ENCODE results near the gene DPY19L2. TPM values are rescaled to one million over a fixed set of nuclear protein-coding genes. Genes with fewer than 3 reads are reported as not detected.
A peak's percentile ranks its signal among the peaks of the same experiment; 100 is the strongest.
"Not testable (repeated sequence)": the region's sequence is repeated elsewhere in the genome, so short reads cannot be mapped to it uniquely, and the experiment has no call there.

DPY19L2 gene
- total RNA-seq, 1 experiment from 2014 or later: 1.3 TPM

GRCh38 chr12:63685789-63686188 lies 17.5 kb upstream of the DPY19L2 start:
- H3K27me3 ChIP-seq (ENCODE audit: control insufficient read depth, insufficient read depth, low read length); H3K4me3 ChIP-seq (ENCODE audit: insufficient read depth, low read depth, low read length); H3K36me3 ChIP-seq (replicated peaks; ENCODE audit: control insufficient read depth, insufficient read depth, low read length); DNase-seq: not testable (repeated sequence)

GRCh38 chr12:63682617-63683016 lies 14.3 kb upstream of the DPY19L2 start:
- not testable (repeated sequence) for H3K36me3 ChIP-seq (replicated peaks; ENCODE audit: control insufficient read depth, insufficient read depth, low read length); H3K27me3 ChIP-seq (ENCODE audit: control insufficient read depth, insufficient read depth, low read length); H3K4me3 ChIP-seq (ENCODE audit: insufficient read depth, low read depth, low read length); DNase-seq

DNA sequence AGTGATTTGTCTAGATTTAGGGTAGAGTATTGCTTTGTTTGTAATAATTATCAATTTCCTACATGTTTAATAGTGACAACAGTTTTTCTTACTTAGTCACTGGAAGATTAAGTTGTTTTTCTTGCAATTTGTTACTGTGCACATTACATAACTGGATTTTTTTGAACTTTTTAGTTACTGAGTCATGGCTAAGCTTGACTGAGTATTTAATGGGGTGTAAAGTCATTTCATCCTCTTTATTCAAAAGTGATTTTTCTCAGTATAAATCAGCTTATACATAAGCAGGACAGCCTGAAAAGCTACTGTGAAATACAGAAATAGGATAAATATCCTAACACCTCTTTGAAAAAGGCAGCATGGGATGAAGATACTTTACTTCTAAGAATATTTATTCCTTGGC lies 12.5 kb upstream of the DPY19L2 start:
- not testable (repeated sequence) for H3K27me3 ChIP-seq (ENCODE audit: control insufficient read depth, insufficient read depth, low read length); H3K36me3 ChIP-seq (replicated peaks; ENCODE audit: control insufficient read depth, insufficient read depth, low read length); DNase-seq; H3K4me3 ChIP-seq (ENCODE audit: insufficient read depth, low read depth, low read length)

- H3K4me3 ChIP-seq (ENCODE audit: insufficient read depth, low read depth, low read length); DNase-seq; H3K36me3 ChIP-seq (replicated peaks; ENCODE audit: control insufficient read depth, insufficient read depth, low read length): not testable (repeated sequence)
- peaks cover 18% of the 10 kb centered on the region for H3K27me3 ChIP-seq (ENCODE audit: control insufficient read depth, insufficient read depth, low read length)
Observed at GRCh38 chr12:63672550-63672949, 4.3 kb upstream of the DPY19L2 start.

DNA sequence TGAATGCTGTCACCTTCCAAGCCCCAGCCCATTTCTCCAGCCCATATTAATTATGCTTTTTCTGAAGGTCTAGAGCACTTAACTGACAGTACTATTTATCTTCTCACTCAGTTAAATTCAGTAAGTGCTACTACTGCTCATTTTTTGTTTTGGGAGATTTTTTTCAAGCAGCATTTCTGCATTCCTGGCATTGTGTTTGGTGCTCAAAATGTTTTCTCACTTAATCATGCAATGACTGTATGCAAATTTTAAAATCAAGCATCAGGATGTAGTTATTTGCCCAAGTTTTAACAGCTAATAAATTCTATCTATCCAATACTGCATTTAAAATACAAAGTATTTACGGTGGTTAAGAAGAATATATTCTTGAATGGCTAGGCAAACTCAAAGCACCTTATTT lies 1.6 kb upstream of the DPY19L2 start:
- not testable (repeated sequence) for H3K4me3 ChIP-seq (ENCODE audit: insufficient read depth, low read depth, low read length); H3K36me3 ChIP-seq (replicated peaks; ENCODE audit: control insufficient read depth, insufficient read depth, low read length); DNase-seq
- H3K27me3 ChIP-seq (ENCODE audit: control insufficient read depth, insufficient read depth, low read length): peaks cover 21% of the 10 kb centered on the region

GRCh38 chr12:63669427-63669826 lies 1.1 kb upstream of the DPY19L2 start:
- H3K27me3 ChIP-seq (ENCODE audit: control insufficient read depth, insufficient read depth, low read length): peaks cover 21% of the 10 kb centered on the region
- not testable (repeated sequence) for DNase-seq; H3K4me3 ChIP-seq (ENCODE audit: insufficient read depth, low read depth, low read length); H3K36me3 ChIP-seq (replicated peaks; ENCODE audit: control insufficient read depth, insufficient read depth, low read length)

- peak overlapping the region; percentile 65 for H3K4me3 ChIP-seq (ENCODE audit: insufficient read depth, low read depth, low read length)
Observed at GRCh38 chr12:63668800-63669365, 590 bp upstream of the DPY19L2 start.

DNA sequence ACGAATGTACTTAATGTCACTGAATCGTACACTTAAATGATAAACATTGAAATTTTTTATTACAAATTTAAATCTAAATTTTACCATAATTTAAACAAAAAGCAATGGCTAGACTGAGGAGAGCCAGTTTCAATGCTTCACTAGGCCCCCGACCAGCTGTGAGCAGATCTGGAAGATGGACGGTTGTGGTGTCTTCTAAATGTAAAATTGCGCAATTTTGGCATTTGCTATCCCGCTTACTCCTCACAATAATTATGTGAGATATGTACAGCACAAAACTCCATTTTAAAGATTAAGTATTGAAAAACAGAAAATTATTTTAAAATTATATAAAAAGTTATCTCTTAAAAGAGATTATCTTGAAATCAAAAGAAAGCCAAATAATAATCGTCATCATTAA lies 5.3 kb downstream of the DPY19L2 start:
- not testable (repeated sequence) for H3K36me3 ChIP-seq (replicated peaks; ENCODE audit: control insufficient read depth, insufficient read depth, low read length); H3K4me3 ChIP-seq (ENCODE audit: insufficient read depth, low read depth, low read length); DNase-seq; H3K27me3 ChIP-seq (ENCODE audit: control insufficient read depth, insufficient read depth, low read length)

More at GRCh38 chr12:63668800-63669365, 590 bp upstream of the DPY19L2 start:
- DNase-seq: peak; percentile 19
- H3K27me3 ChIP-seq (ENCODE audit: control insufficient read depth, insufficient read depth, low read length): peaks cover 21% of the 10 kb centered on the region
- not testable (repeated sequence) for H3K36me3 ChIP-seq (replicated peaks; ENCODE audit: control insufficient read depth, insufficient read depth, low read length)

- H3K4me3 ChIP-seq (ENCODE audit: insufficient read depth, low read depth, low read length); H3K27me3 ChIP-seq (ENCODE audit: control insufficient read depth, insufficient read depth, low read length); H3K36me3 ChIP-seq (replicated peaks; ENCODE audit: control insufficient read depth, insufficient read depth, low read length); DNase-seq: not testable (repeated sequence)
Observed at GRCh38 chr12:63658501-63658900, 9.8 kb downstream of the DPY19L2 start.

- not testable (repeated sequence) for H3K36me3 ChIP-seq (replicated peaks; ENCODE audit: control insufficient read depth, insufficient read depth, low read length); H3K27me3 ChIP-seq (ENCODE audit: control insufficient read depth, insufficient read depth, low read length); DNase-seq; H3K4me3 ChIP-seq (ENCODE audit: insufficient read depth, low read depth, low read length)
Observed at GRCh38 chr12:63656407-63656806, 11.9 kb downstream of the DPY19L2 start.

DNA sequence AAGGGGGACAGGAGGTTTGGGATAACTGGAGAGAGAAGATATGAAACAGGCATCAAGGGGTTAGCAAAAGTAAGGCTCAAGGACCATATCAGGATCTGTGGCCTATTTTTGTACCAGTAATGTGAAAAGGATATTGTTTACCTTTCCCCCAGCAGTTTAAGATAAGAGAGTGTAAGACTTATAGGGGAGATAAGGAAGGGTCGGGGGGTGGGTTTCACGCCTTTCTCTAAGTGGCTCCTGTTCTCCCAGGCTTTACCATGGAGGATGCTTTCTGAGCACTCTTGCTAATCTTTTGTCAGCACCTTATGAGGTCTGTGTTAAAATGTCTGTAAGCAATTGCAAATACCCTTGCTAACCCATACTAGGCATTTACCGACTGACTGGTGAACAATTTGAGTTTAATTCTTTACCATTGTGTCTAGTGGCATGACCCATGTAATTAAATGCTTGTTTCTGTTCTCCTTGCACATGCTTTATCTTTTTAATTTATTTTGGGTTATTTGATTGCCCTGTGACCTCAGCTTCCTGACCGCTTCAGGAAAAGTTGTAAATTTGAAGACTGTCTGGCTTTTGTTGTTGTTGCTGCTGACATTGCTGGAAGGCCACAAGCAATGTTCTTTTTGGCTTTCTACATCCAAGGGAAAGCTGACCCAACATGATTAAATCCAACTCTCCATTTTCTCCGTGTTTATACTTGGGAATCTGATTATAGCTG lies 12.6 kb downstream of the DPY19L2 start:
- not testable (repeated sequence) for H3K4me3 ChIP-seq (ENCODE audit: insufficient read depth, low read depth, low read length); H3K27me3 ChIP-seq (ENCODE audit: control insufficient read depth, insufficient read depth, low read length); H3K36me3 ChIP-seq (replicated peaks; ENCODE audit: control insufficient read depth, insufficient read depth, low read length); DNase-seq

- not testable (repeated sequence) for H3K27me3 ChIP-seq (ENCODE audit: control insufficient read depth, insufficient read depth, low read length); DNase-seq; H3K36me3 ChIP-seq (replicated peaks; ENCODE audit: control insufficient read depth, insufficient read depth, low read length)
Observed at GRCh38 chr12:63654481-63654880, 13.8 kb downstream of the DPY19L2 start.

GRCh38 chr12:63649517-63649916 lies 18.8 kb downstream of the DPY19L2 start:
- not testable (repeated sequence) for H3K4me3 ChIP-seq (ENCODE audit: insufficient read depth, low read depth, low read length); DNase-seq; H3K36me3 ChIP-seq (replicated peaks; ENCODE audit: control insufficient read depth, insufficient read depth, low read length); H3K27me3 ChIP-seq (ENCODE audit: control insufficient read depth, insufficient read depth, low read length)

More at GRCh38 chr12:63654481-63654880, 13.8 kb downstream of the DPY19L2 start:
- H3K4me3 ChIP-seq (ENCODE audit: insufficient read depth, low read depth, low read length): not testable (repeated sequence)

DNA sequence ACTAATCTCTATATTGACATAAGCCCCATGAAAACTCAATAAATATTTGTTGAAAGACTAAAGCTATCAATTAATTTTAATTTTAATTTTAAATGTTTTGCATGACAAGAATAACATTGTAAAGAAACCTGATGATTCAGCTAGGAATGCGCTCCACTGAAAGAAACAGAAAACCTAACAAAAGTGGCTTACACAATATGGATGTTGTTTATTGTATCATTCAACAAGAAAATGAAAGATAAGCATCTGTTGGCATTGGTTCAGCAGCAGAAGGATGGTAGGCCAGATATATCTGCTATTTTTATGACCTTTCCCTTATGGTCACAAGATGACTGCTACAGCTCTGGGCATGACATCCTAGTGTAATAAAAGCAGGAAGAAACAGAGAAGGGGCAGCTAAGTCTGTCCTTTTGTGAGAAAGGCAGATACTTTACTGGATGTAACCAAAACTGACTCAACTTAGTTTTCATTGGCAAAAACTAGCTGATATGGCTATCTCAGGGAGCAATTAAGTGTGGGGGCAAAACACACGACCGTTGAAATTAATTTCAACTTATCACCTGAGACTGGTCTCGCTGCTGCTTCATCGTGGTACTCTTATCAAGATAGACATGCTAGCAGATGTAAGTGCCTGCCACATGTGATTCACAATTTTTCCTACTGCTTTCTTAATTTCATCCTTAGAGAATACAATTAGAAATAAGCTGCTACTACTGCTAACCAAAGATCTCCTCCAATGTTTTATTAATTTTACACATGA lies 24.7 kb downstream of the DPY19L2 start:
- H3K36me3 ChIP-seq (replicated peaks; ENCODE audit: control insufficient read depth, insufficient read depth, low read length); H3K4me3 ChIP-seq (ENCODE audit: insufficient read depth, low read depth, low read length); H3K27me3 ChIP-seq (ENCODE audit: control insufficient read depth, insufficient read depth, low read length); DNase-seq: not testable (repeated sequence)

GRCh38 chr12:63624258-63624657 lies 44.0 kb downstream of the DPY19L2 start:
- DNase-seq; H3K4me3 ChIP-seq (ENCODE audit: insufficient read depth, low read depth, low read length); H3K27me3 ChIP-seq (ENCODE audit: control insufficient read depth, insufficient read depth, low read length); H3K36me3 ChIP-seq (replicated peaks; ENCODE audit: control insufficient read depth, insufficient read depth, low read length): not testable (repeated sequence)
